ENCODE results near the gene PPP1R1B. TPM values are rescaled to one million over a fixed set of nuclear protein-coding genes. Genes with fewer than 3 reads are reported as not detected.
A peak's percentile ranks its signal among the peaks of the same experiment; 100 is the strongest.

PPP1R1B gene
- total and polyA plus RNA-seq, 9 of the 15 experiments (the other 6 are each of a cell fraction or from before 2014, with no cell fraction given), result 0.07 to 0.18 (median 0.10) TPM; not detected in 4

DNA sequence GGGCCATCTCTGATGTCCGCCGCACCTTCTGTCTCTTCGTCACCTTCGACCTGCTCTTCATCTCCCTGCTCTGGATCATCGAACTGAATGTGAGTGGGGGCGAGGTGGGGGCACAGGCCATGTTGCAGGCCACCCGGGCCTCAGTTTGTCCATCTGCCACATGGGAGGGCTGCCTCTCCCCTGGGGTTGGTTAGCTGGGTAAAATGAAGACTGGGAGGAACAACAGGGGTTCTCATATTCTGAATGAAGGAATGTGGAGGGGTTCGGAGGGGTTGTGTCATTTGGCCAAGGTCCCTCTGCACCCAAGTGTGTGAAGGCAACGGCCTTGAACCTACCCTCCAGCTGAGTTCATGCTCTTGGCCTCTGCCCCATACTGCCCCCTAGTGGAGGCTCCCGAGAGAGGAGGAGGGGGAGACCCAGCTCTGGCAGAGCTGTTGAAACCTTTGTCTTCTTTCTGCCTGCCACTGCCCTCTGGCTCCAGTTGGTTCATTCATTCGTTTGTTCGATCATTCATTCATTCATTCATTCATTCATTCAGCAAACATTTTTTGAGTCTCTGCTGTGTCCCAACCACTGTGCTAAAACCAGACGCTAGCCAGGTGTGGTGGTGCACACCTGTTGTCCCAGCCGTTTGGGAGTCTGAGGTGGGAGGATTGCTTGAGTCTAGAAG, 27.0 kb downstream of the PPP1R1B start (continued):
- TF ChIP-seq ZNF780A (CRISPR knock-in tag; IDR thresholded peaks at IDR 0.05) (no peak), ZNF124 (CRISPR knock-in tag; IDR thresholded peaks at IDR 0.05) (no peak), ZNF24 (IDR thresholded peaks at IDR 0.05) (peak; percentile 95), SIRT6 (IDR thresholded peaks at IDR 0.05; ENCODE audit: low read depth, low read length) (no peak), RNF2 (IDR thresholded peaks at IDR 0.05) (no peak), GTF2E2 (tag; IDR thresholded peaks at IDR 0.05) (no peak), SMARCE1 (IDR thresholded peaks at IDR 0.05) (no peak), GTF2F1 (IDR thresholded peaks at IDR 0.05; ENCODE audit: low read depth, low read length) (no peak), ZNF347 (CRISPR knock-in tag; IDR thresholded peaks at IDR 0.05; ENCODE audit: low read depth) (no peak), MXI1 (IDR thresholded peaks at IDR 0.05; ENCODE audit: low read depth, low read length) (no peak), MAZ (CRISPR knock-in tag; conservative IDR thresholded peaks at IDR 0.05 in 1 of 2, IDR thresholded peaks at IDR 0.05 in 1 of 2) (peak in 1 of 2 experiments; percentile 64; a peak in 2 of 4 replicates), PHB2 (IDR thresholded peaks at IDR 0.05; ENCODE audit: low read depth) (no peak), STAT5A (IDR thresholded peaks at IDR 0.05; ENCODE audit: borderline replicate concordance, low read length) (no peak), POLR2H (tag; IDR thresholded peaks at IDR 0.05; ENCODE audit: low read depth) (no peak), RBM17 (IDR thresholded peaks at IDR 0.05; ENCODE audit: borderline replicate concordance, low read depth, low read length) (no peak), ZZZ3 (IDR thresholded peaks at IDR 0.05) (no peak), KLF13 (tag; IDR thresholded peaks at IDR 0.05; ENCODE audit: borderline replicate concordance, low read depth) (no peak), ZNF717 (CRISPR knock-in tag; IDR thresholded peaks at IDR 0.05) (no peak), MYBL2 (IDR thresholded peaks at IDR 0.05; ENCODE audit: low read depth) (no peak), MYBL2 (CRISPR knock-in tag; IDR thresholded peaks at IDR 0.05; ENCODE audit: borderline replicate concordance) (no peak), RCOR1 (IDR thresholded peaks at IDR 0.05; ENCODE audit: borderline replicate concordance in 1 of 2, low read depth in 2 of 2, low read length in 2 of 2) (no peak)
- TF ChIP-seq, protein P1, sequence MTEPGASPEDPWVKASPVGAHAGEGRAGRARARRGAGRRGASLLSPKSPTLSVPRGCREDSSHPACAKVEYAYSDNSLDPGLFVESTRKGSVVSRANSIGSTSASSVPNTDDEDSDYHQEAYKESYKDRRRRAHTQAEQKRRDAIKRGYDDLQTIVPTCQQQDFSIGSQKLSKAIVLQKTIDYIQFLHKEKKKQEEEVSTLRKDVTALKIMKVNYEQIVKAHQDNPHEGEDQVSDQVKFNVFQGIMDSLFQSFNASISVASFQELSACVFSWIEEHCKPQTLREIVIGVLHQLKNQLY (CRISPR knock-in tag; conservative IDR thresholded peaks at IDR 0.05), result no peak
- TF ChIP-seq, protein P2, sequence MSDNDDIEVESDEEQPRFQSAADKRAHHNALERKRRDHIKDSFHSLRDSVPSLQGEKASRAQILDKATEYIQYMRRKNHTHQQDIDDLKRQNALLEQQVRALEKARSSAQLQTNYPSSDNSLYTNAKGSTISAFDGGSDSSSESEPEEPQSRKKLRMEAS (CRISPR knock-in tag; IDR thresholded peaks at IDR 0.05), result no peak
- TF ChIP-seq, protein P3, sequence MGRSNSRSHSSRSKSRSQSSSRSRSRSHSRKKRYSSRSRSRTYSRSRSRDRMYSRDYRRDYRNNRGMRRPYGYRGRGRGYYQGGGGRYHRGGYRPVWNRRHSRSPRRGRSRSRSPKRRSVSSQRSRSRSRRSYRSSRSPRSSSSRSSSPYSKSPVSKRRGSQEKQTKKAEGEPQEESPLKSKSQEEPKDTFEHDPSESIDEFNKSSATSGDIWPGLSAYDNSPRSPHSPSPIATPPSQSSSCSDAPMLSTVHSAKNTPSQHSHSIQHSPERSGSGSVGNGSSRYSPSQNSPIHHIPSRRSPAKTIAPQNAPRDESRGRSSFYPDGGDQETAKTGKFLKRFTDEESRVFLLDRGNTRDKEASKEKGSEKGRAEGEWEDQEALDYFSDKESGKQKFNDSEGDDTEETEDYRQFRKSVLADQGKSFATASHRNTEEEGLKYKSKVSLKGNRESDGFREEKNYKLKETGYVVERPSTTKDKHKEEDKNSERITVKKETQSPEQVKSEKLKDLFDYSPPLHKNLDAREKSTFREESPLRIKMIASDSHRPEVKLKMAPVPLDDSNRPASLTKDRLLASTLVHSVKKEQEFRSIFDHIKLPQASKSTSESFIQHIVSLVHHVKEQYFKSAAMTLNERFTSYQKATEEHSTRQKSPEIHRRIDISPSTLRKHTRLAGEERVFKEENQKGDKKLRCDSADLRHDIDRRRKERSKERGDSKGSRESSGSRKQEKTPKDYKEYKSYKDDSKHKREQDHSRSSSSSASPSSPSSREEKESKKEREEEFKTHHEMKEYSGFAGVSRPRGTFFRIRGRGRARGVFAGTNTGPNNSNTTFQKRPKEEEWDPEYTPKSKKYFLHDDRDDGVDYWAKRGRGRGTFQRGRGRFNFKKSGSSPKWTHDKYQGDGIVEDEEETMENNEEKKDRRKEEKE (IDR thresholded peaks at IDR 0.05; ENCODE audit: borderline replicate concordance in 1 of 2, control insufficient read depth in 1 of 2, low read depth in 2 of 2, low read length in 1 of 2), result no peak
